H1 (cell line): ENCODE measurements around the gene SSBP3. TPM values are rescaled to one million over a fixed set of nuclear protein-coding genes. Genes with fewer than 3 reads are reported as not detected.

Source experiments
- CTCF ChIA-PET: fragments of 300-600 bp; sonication (Branson Sonifier 250); formaldehyde crosslinking; loops from one replicate; lab custom pipeline; 2021; ENCODE audit not compliant: partially characterized antibody; lab: Charles Lee
- POLR2A ChIA-PET: fragments of 300-600 bp; sonication (Branson Sonifier 250); formaldehyde crosslinking; loops from one replicate; lab custom pipeline; 2021; ENCODE audit warnings: inconsistent platforms; ENCODE audit not compliant: partially characterized antibody; lab: Charles Lee
- DNase-seq, 2 experiments: peaks; one replicate each; pipeline versions ENCODE4 v3.0.0 to v3.0.0-alpha.2; 2010 to 2022; ENCODE audit warnings: low spot score in 2 of 2, low read depth in 1 of 2, mixed read lengths in 1 of 2
- FAIRE-seq: peaks from 2 replicates; lab custom pipeline; 2011; peaks lifted over from hg19 to GRCh38; lab: Jason Lieb, UNC
- H2AFZ ChIP-seq: 2 replicates; pipeline ENCODE4 v1.8.1; 2012; ENCODE audit warnings: low read length, inconsistent platforms
- H2AK5ac ChIP-seq: 2 replicates; pipeline ENCODE4 v1.6.1; 2013; ENCODE audit warnings: low read depth, low read length
- H2BK120ac ChIP-seq: replicated peaks from 2 replicates; pipeline ENCODE3; 2013; ENCODE audit warnings: low read depth, low read length, inconsistent platforms
- H2BK12ac ChIP-seq: 2 replicates; pipeline ENCODE4 v1.6.1; 2013; ENCODE audit warnings: low read depth, low read length
- H2BK15ac ChIP-seq: 2 replicates; pipeline ENCODE4 v1.6.1; 2013; ENCODE audit warnings: low read length
- H2BK20ac ChIP-seq: 2 replicates; pipeline ENCODE4 v1.6.1; 2013; ENCODE audit warnings: low read length
- H2BK5ac ChIP-seq: 2 replicates; pipeline ENCODE4 v1.6.1; 2013; ENCODE audit warnings: low read depth, low read length
- H3K14ac ChIP-seq: 2 replicates; pipeline ENCODE4 v1.6.1; 2013; ENCODE audit warnings: inconsistent platforms; ENCODE audit not compliant: insufficient read length
- H3K18ac ChIP-seq: 2 replicates; pipeline ENCODE4 v1.6.1; 2013; ENCODE audit warnings: low read length; ENCODE audit errors: extremely low read depth
- H3K23ac ChIP-seq: 2 replicates; pipeline ENCODE4 v1.6.1; 2013; ENCODE audit warnings: inconsistent platforms; ENCODE audit not compliant: insufficient read length
- H3K23me2 ChIP-seq: 2 replicates; pipeline ENCODE4 v1.6.1; 2013; ENCODE audit warnings: low read depth, low read length
- H3K27ac ChIP-seq: 2 replicates; pipeline ENCODE4 v1.6.1; 2011; ENCODE audit warnings: low read depth, low read length, inconsistent platforms
- H3K27me3 ChIP-seq, 4 experiments: replicated peaks in 1 of 4; 1 replicate in 1 of 4; 2 replicates in 3 of 4; pipeline versions ENCODE4 v1.6.1 to v1.8.1; 2011 to 2013; ENCODE audit warnings: low read length in 3 of 4, mild to moderate bottlenecking in 3 of 4, inconsistent platforms in 2 of 4, mixed read lengths in 2 of 4, moderate library complexity in 1 of 4; ENCODE audit not compliant: control insufficient read depth in 3 of 4, insufficient read depth in 3 of 4; ENCODE audit errors: extremely low read depth in 1 of 4
- H3K36me3 ChIP-seq, 4 experiments: 2 replicates each; pipeline versions ENCODE4 v1.6.1 to v1.8.1; 2011 to 2013; ENCODE audit warnings: mild to moderate bottlenecking in 4 of 4, low read length in 3 of 4, moderate library complexity in 2 of 4, control low read depth in 1 of 4, inconsistent platforms in 1 of 4; ENCODE audit not compliant: insufficient read depth in 4 of 4, control insufficient read depth in 2 of 4
- H3K4ac ChIP-seq: replicated peaks from 2 replicates; pipeline ENCODE3; 2013; ENCODE audit warnings: low read length, low read depth, mixed read lengths, inconsistent platforms; ENCODE audit not compliant: insufficient read length
- H3K4me1 ChIP-seq, 4 experiments: replicated peaks in 1 of 4; 1 replicate in 1 of 4; 2 replicates in 3 of 4; pipeline versions ENCODE4 v1.6.1 to v1.8.1; 2011 to 2013; ENCODE audit warnings: low read length in 3 of 4, inconsistent platforms in 2 of 4, mixed read lengths in 1 of 4; ENCODE audit not compliant: insufficient read depth in 4 of 4, control insufficient read depth in 3 of 4
- H3K4me2 ChIP-seq, 2 experiments: 2 replicates each; pipeline versions ENCODE4 v1.6.1 to v1.8.1; 2011 to 2013; ENCODE audit warnings: low read depth in 2 of 2, low read length in 2 of 2, control low read depth in 1 of 2, inconsistent platforms in 1 of 2, mild to moderate bottlenecking in 1 of 2; ENCODE audit not compliant: insufficient read depth in 1 of 2
- H3K4me3 ChIP-seq, 4 experiments: fragments of 200-600, 300-600 bp in 1 of 4; sonication (generic), shearing (Covaris generic), sonication (Bioruptor Twin) in 1 of 4; 2 replicates each; pipeline versions ENCODE4 v1.5.1 to v1.8.1; 2011 to 2016; ENCODE audit warnings: low read length in 4 of 4, low read depth in 3 of 4, control low read depth in 2 of 4, inconsistent platforms in 2 of 4, mild to moderate bottlenecking in 2 of 4, mixed read lengths in 1 of 4, moderate library complexity in 1 of 4; ENCODE audit not compliant: insufficient read depth in 2 of 4; ENCODE audit errors: extremely low read depth in 1 of 4
- H3K56ac ChIP-seq: replicated peaks from 2 replicates; pipeline ENCODE3; 2013; ENCODE audit warnings: low read depth, mild to moderate bottlenecking, mixed read lengths, low read length, inconsistent platforms; ENCODE audit not compliant: insufficient read length
- H3K79me1 ChIP-seq: 2 replicates; pipeline ENCODE4 v1.6.1; 2013; ENCODE audit warnings: low read depth, low read length, control low read depth
- H3K79me2 ChIP-seq, 2 experiments: 2 replicates each; pipeline versions ENCODE4 v1.6.1 to v1.8.1; 2012 to 2013; ENCODE audit warnings: low read length in 2 of 2, mild to moderate bottlenecking in 2 of 2, inconsistent platforms in 1 of 2; ENCODE audit not compliant: insufficient read depth in 2 of 2, control insufficient read depth in 1 of 2
- H3K9ac ChIP-seq, 4 experiments: replicated peaks in 1 of 4; 1 replicate in 1 of 4; 2 replicates in 3 of 4; pipeline versions ENCODE4 v1.6.1 to v1.8.1; 2011 to 2013; ENCODE audit warnings: low read depth in 3 of 4, low read length in 3 of 4, control low read depth in 2 of 4, mild to moderate bottlenecking in 2 of 4, moderate library complexity in 2 of 4, inconsistent platforms in 1 of 4; ENCODE audit errors: extremely low read depth in 1 of 4
- H3K9me3 ChIP-seq, 2 experiments: 2 replicates each; pipeline versions ENCODE4 v1.6.1 to v1.8.1; 2012 to 2013; ENCODE audit warnings: mild to moderate bottlenecking in 2 of 2, moderate library complexity in 2 of 2, control low read depth in 1 of 2, inconsistent platforms in 1 of 2, low read depth in 1 of 2, low read length in 1 of 2, mixed read lengths in 1 of 2; ENCODE audit not compliant: insufficient read depth in 2 of 2
- H4K20me1 ChIP-seq, 2 experiments: replicated peaks in 1 of 2; 2 replicates each; pipeline versions ENCODE3 to v1.8.1; 2011 to 2013; ENCODE audit warnings: inconsistent platforms in 2 of 2, low read length in 2 of 2, mild to moderate bottlenecking in 1 of 2; ENCODE audit not compliant: insufficient read depth in 2 of 2, control insufficient read depth in 1 of 2
- H4K5ac ChIP-seq: 2 replicates; pipeline ENCODE4 v1.6.1; 2013; ENCODE audit warnings: low read length, low read depth, mixed read lengths, inconsistent platforms; ENCODE audit not compliant: insufficient read length
- H4K8ac ChIP-seq: 2 replicates; pipeline ENCODE4 v1.8.0; 2013; ENCODE audit warnings: mild to moderate bottlenecking, moderate library complexity, low read length, inconsistent platforms; ENCODE audit not compliant: insufficient read depth; ENCODE audit errors: extremely low read depth
- H4K91ac ChIP-seq: replicated peaks from 2 replicates; pipeline ENCODE3; 2013; ENCODE audit warnings: low read length, mixed read lengths, inconsistent platforms; ENCODE audit not compliant: insufficient read length
- ATF3 ChIP-seq: IDR thresholded peaks from 2 replicates; pipeline ENCODE4 v1.6.1; 2011; ENCODE audit warnings: low read depth, mild to moderate bottlenecking, low read length; ENCODE audit not compliant: insufficient read depth
- CHD2 ChIP-seq: IDR thresholded peaks from 2 replicates; pipeline ENCODE4 v1.6.1; 2012; ENCODE audit warnings: low read length, improper control_type of control experiment
- EZH2 ChIP-seq: fragments of 200-600 bp; sonication (generic); IDR thresholded peaks from 2 replicates; pipeline ENCODE4 v1.7.1; 2012; ENCODE audit warnings: low read depth, mild to moderate bottlenecking, moderate library complexity, low read length, inconsistent platforms; ENCODE audit not compliant: severe bottlenecking
- FOSL1 ChIP-seq: IDR thresholded peaks from 2 replicates; pipeline ENCODE4 v1.6.1; 2011; ENCODE audit warnings: mild to moderate bottlenecking, low read depth, low read length, moderate library complexity; ENCODE audit not compliant: insufficient read depth
- GTF2F1 ChIP-seq: IDR thresholded peaks from 2 replicates; pipeline ENCODE4 v1.6.1; 2012; ENCODE audit warnings: low read depth, low read length, improper control_type of control experiment, borderline replicate concordance
- KDM4A ChIP-seq: IDR thresholded peaks from one replicate; pipeline ENCODE4 v1.7.1; 2012; ENCODE audit warnings: low read depth, mild to moderate bottlenecking, moderate library complexity, low read length, inconsistent platforms; ENCODE audit not compliant: severe bottlenecking
- MAFK ChIP-seq: IDR thresholded peaks from 2 replicates; pipeline ENCODE4 v1.6.1; 2012; ENCODE audit warnings: low read depth, mild to moderate bottlenecking, improper control_type of control experiment, low read length
- SAP30 ChIP-seq: fragments of 300-600 bp; sonication (generic); IDR thresholded peaks from 2 replicates; pipeline ENCODE4 v1.7.1; 2012; ENCODE audit warnings: low read length, moderate library complexity, mild to moderate bottlenecking, inconsistent platforms; ENCODE audit not compliant: insufficient read depth, insufficient replicate concordance
- SIN3A ChIP-seq, 2 experiments: IDR thresholded peaks in 1 of 2; conservative IDR thresholded peaks in 1 of 2; 2 replicates each; pipeline ENCODE4 v1.6.1; 2011 to 2012; ENCODE audit warnings: low read length in 2 of 2, improper control_type of control experiment in 1 of 2, low read depth in 1 of 2, mild to moderate bottlenecking in 1 of 2
- SP1 ChIP-seq: IDR thresholded peaks from 2 replicates; pipeline ENCODE4 v1.6.1; 2011; ENCODE audit warnings: low read depth, low read length
- TAF7 ChIP-seq: optimal IDR thresholded peaks from 2 replicates; pipeline ENCODE3; 2011; ENCODE audit warnings: low read depth, mild to moderate bottlenecking, inconsistent platforms, low read length, moderate library complexity, borderline replicate concordance
- WGBS, 2 experiments: shearing (Covaris generic) in 1 of 2; methylation state at CpG; one replicate each; pipeline versions ENCODE4 v1.1.6 to v1.1.7; 2013 to 2015; ENCODE audit warnings: low lambda C conversion rate in 2 of 2, mixed read lengths in 2 of 2, inconsistent platforms in 1 of 2, low coverage in 1 of 2, missing lambda C conversion rate in 1 of 2; ENCODE audit not compliant: insufficient replicate concordance in 2 of 2, insufficient coverage in 1 of 2, insufficient read length in 1 of 2; ENCODE audit errors: extremely low coverage in 1 of 2, missing lambda C conversion rate in 1 of 2; 5-methylcytosine and 5-hydroxymethylcytosine counted together
- polyA plus RNA-seq, 7 experiments: library from polyadenylated mRNA; depleted of rRNA in 3 of 7; stranded (reverse) in 5 of 7; unstranded in 2 of 7; fragments of >200 nt in 5 of 7; fragments of 200-250 nt in 2 of 7; gene quantifications; 1 replicate in 5 of 7; 2 replicates in 1 of 7; 4 replicates in 1 of 7; pipeline versions ENCODE4 v1.2.1 to v1.2.3, GENCODE V29; 2011 to 2013; ENCODE audit warnings: missing spikeins in 2 of 7, mixed read lengths in 2 of 7
- total RNA-seq: library from RNA; stranded (reverse); fragmentation: NEBNext Ultra II Directional; extraction: Animal tissue kit (Norgen Biotek cat#: 25700); gene quantifications from 2 replicates; pipeline ENCODE4 v1.2.1, GENCODE V29; 2021

SSBP3 gene
- total and polyA plus RNA-seq, 2 of the 8 experiments (the other 6 are each of a cell fraction or from before 2014, with no cell fraction given), result 99.7 to 133 TPM

DNA sequence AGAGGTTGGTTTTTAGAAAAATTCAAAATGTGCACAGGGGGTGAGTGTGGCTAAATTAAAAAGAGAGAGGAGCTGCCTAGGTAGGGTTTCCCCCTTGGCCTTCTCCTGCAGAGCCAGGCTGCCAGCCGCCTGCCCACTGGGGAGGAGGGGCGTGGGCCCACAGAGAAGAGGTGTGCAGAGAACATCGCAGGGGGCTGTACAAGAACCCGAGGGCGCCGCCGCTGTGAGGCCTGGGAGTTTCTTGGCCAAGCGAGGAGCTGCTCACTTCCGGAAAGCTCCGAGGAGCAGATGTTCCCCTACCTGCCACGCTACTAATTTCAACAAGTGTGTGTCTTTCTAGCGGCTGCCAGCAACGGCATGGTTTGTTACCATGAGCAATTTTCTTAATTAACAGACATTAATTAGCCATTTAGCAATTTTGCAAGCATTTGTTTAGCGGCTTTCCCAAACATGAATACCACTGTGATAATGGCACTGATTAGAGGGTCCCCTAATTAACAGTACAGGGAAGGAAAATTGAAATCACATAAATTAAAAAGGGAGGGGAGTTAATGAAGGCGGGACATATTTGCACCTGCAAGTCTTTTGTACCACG is 146.6 kb downstream of the SSBP3 start:
- ChIA-PET CTCF (interaction anchor here (0.6 to 2.1 kb wide), 4 partner anchors 9 to 101 kb away, joined by 3 to 6 read pairs (median 4); no protein-coding TSS in a partner anchor), POLR2A (interaction anchor here (1.5 kb wide), 1 partner anchor 10 kb away, joined by 4 read pairs; no protein-coding TSS in a partner anchor)
- peaks cover 12% of the 10 kb centered on the region for H3K79me1 ChIP-seq
- H2AK5ac ChIP-seq, result no peak overlapping the region
- no peak overlapping the region for H2BK20ac ChIP-seq
- H3K9me3 ChIP-seq, result no peaks in the 10 kb centered on the region
- H2BK5ac ChIP-seq, result no peak overlapping the region
- no peak overlapping the region for H2BK12ac ChIP-seq
- no peak overlapping the region for H2BK120ac ChIP-seq
- no peak overlapping the region for H3K4me3 ChIP-seq
- no peak overlapping the region for H2AFZ ChIP-seq
- H4K5ac ChIP-seq, result no peak overlapping the region
- H4K91ac ChIP-seq, result no peak overlapping the region
- peaks cover 0 to 39% of the 10 kb centered on the region in 2 experiments; a peak in 1 of 4 replicates for H3K79me2 ChIP-seq
- H3K18ac ChIP-seq, result no peak overlapping the region
- H4K20me1 ChIP-seq, result peaks cover 4 to 16% of the 10 kb centered on the region in 2 experiments
- H4K8ac ChIP-seq, result no peak overlapping the region
- no peak overlapping the region for H3K27ac ChIP-seq
- DNase-seq, result no peak
- no peak overlapping the region for H3K4me2 ChIP-seq
- no peak overlapping the region for H3K56ac ChIP-seq
- no peak overlapping the region for H3K9ac ChIP-seq
- H3K27me3 ChIP-seq, result no peaks in the 10 kb centered on the region
- peaks cover 3 to 15% (median 4%) of the 10 kb centered on the region in 4 experiments for H3K4me1 ChIP-seq
- WGBS, 2 experiments, result 94% methylated on average over 15 of the region's 16 CpGs; no CpG with 5 or more reads in 1 of the 2 experiments
- H2BK15ac ChIP-seq, result no peak overlapping the region
- FAIRE-seq, result no peak
- H3K23ac ChIP-seq, result no peak overlapping the region
- H3K23me2 ChIP-seq, result no peaks in the 10 kb centered on the region
- H3K14ac ChIP-seq, result no peak overlapping the region
- H3K4ac ChIP-seq, result no peak overlapping the region
- no peaks in the 10 kb centered on the region for H3K36me3 ChIP-seq
- TF ChIP-seq MAFK (no peak), TAF7 (no peak), EZH2 (no peak), FOSL1 (no peak), GTF2F1 (no peak), ATF3 (no peak), SP1 (no peak), KDM4A (no peak), SAP30 (no peak), SIN3A (conservative IDR thresholded peaks at IDR 0.05 in 1 of 2, IDR thresholded peaks at IDR 0.05 in 1 of 2; ENCODE audit: low read depth in 1 of 2, low read length in 2 of 2) (no peak), CHD2 (no peak)
